Stimulated activated CD4-positive, alpha-beta T cell treated with anti-CD3 and anti-CD28 coated beads, Interleukin-12 subunit alpha, Interleukin-12 subunit beta, amount 100 ng/mL, for 4 hours (primary cell): ENCODE measurements around the gene SOX15.

Experiments used
- DNase-seq: peaks from one replicate; pipeline ENCODE4 v3.0.0-alpha.2; 2020

The SOX15 gene

DNA sequence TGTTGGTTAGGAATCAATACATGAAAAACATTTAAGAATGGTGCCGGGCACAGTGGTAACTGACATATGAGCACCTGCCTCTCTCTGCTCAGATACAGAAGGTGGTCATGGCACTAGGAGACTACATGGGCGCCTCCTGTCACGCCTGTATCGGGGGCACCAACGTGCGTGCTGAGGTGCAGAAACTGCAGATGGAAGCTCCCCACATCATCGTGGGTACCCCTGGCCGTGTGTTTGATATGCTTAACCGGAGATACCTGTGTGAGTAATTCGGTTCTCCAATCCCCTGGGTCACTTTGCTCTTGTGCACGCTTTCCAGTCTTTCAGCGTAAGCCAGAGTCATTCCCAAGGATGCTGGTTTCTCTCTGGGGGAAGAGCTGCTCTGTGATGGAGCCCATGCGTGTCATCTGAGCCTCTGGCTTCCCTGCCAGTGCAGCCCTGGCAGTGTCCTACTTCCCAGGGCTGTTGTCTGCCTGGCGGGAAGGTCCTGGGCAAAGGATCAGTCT, 13.4 kb downstream of the SOX15 start:
- DNase-seq: no peak

DNA sequence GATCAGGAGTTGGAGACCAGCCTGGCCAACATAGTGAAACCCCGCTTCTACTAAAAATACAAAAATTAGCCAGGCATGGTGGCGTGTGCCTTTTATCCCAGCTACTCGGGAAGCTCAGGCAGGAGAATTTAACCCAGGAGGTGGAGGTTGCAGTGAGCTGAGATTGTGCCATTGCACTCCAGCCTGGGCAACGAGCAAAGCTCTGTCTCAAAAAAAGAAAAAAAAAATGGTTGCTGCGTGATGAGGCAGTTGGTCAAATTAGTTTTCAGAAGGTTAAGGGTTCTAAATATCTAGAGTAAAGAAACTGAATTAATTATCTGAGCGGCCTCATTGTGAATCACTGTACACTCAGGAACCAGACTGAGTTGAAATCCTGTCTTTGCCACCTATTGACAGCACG, 13.9 kb downstream of the SOX15 start:
- no peak for DNase-seq

DNA sequence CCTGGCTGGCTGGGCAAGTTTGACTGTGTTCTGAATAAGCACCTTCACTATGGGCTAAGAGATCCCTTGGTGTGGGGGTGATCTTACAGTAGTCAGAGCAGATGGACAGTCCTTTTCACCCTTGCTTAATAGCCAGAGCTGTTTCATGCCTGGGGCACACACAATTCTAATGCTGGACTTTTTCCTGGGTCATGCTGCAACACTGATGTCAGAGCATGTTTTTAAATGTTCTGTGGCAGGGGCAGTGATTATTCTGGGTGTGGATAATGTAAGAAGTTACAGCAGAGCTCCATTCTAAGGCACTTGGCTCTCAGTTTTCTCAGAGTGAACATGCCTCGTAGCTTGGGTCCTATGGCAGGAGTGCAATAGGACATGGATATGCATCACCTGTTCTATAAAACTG, 14.4 kb downstream of the SOX15 start:
- DNase-seq: no peak

DNA sequence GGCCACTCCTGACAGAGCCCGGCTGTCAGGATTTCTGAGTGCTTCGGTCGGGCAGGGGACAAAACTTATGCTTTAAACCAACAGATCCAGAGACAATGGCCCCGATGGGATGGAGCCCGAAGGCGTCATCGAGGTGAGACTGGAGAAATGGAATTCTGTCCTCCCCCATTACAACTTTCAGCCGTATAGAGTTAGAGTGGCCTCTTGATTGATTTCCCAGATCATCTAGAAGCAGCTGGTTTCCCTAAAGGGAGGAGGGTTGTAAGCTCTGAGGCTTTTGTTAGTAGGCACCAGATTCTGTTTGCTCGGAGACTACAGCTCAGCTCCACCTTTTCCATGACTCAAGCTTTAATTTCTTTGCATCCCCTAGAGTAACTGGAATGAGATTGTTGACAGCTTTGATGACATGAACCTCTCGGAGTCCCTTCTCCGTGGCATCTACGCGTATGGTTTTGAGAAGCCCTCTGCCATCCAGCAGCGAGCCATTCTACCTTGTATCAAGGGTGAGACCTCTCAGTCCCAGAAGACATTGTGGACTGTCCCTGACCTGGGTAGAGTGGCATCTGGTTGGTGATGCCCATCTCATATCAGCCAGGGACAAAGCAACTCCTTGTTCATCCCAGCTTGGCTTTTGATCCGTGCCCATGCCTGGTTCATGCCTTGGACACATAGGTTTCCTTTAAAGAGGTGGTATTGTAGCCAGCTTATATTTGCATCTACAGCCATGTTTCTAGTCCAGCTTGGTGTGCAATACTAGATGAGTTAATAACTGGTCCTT, 15.5 kb downstream of the SOX15 start:
- no peak for DNase-seq

DNA sequence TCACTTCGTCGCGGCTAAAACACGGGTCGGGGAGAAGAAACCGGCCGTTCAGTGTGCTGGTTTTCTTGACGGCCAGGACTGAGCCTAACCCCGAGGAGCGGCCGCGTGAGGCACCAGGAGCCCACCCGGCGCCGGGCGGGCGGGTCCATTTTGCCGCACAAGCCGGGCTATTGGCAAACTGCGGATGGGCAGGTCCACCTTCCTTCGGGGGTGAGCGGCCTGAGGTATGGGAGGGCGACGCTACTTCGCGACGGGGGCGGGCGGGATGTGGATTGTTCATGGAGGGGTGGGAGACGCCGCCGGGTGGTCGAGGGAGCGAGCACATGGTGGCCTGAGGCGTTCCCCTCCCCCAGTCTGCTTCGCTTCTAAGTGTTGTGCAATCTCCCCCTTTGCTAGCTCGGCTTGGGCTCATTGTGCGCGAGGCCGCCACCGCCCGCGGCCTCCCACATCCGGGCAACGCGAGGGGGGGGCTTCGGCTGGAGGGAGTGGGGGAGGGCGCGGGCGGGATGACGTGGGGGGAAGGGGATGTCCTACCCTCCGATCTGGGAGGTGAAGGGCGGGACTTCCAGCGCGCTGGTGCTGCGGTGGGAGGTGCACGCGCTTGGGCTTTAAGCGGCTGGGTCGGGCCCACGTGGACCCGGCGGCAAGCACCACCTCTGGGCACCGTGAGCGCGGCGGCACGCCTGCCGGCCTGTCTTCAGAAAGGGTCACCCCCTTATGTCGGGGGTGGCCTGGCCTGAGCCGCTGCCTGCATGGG, 16.4 kb downstream of the SOX15 start:
- DNase-seq: peak; percentile 90

DNA sequence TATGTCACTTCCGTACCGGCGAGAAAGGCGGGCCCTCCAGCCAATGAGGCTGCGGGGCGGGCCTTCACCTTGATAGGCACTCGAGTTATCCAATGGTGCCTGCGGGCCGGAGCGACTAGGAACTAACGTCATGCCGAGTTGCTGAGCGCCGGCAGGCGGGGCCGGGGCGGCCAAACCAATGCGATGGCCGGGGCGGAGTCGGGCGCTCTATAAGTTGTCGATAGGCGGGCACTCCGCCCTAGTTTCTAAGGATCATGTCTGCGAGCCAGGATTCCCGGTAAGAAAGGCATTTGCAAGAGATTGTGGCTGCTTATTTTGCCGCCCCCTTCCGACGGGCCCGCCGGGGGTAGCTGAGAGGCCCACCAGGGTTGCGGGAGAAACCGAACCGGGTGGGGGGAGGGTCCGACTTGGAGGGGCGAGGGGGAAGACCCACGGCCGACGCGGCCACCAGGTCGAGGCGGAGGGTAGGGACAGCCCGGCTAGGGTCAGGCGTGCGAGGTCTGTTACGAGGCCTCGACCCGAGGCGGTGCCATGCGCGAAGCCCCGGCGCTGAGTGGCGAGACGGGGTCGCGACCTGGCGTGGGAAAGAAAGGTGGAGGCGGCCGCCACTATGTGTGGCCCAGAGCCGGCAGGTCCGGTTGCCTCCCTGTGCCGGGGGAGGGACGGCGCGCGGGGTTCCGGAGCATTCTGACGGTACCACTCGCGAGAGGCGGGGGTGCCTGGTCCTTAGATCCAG, 17.1 kb downstream of the SOX15 start:
- peak; percentile 99 for DNase-seq

DNA sequence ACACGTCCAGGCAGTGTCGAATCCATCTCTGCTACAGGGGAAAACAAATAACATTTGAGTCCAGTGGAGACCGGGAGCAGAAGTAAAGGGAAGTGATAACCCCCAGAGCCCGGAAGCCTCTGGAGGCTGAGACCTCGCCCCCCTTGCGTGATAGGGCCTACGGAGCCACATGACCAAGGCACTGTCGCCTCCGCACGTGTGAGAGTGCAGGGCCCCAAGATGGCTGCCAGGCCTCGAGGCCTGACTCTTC, 17.6 kb downstream of the SOX15 start:
- no peak for DNase-seq

DNA sequence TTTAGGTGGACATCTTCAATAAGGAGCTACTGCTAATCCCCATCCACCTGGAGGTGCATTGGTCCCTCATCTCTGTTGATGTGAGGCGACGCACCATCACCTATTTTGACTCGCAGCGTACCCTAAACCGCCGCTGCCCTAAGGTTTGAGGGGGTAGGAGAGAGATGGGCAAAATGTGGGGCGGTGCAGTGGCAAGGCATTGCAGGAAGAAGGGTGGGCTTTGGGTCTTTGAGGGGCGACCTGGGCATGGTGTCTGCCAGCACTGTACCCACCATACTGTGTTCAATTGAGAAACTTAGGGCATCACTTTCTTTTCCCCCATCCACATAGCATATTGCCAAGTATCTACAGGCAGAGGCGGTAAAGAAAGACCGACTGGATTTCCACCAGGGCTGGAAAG, 19.5 kb downstream of the SOX15 start:
- DNase-seq: no peak

DNA sequence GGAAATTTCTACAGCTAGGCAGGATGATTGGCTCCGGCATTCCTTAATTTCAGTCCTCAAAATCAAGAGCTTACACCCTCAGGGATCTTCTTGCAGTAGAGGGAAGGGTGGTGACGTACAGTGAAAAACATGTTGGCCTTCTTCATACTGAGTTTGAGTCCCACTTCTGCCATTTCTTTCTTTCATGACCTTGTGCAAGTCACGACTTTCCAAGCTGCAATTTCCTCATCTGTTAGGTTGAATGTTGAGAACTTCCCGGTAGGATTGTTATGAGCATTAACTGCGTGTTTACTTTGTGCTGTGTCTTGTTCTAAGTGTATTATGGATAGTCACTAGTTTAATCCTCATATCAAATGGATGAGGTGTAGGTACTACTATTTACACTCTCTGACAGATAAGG, 20.3 kb downstream of the SOX15 start:
- DNase-seq: no peak

DNA sequence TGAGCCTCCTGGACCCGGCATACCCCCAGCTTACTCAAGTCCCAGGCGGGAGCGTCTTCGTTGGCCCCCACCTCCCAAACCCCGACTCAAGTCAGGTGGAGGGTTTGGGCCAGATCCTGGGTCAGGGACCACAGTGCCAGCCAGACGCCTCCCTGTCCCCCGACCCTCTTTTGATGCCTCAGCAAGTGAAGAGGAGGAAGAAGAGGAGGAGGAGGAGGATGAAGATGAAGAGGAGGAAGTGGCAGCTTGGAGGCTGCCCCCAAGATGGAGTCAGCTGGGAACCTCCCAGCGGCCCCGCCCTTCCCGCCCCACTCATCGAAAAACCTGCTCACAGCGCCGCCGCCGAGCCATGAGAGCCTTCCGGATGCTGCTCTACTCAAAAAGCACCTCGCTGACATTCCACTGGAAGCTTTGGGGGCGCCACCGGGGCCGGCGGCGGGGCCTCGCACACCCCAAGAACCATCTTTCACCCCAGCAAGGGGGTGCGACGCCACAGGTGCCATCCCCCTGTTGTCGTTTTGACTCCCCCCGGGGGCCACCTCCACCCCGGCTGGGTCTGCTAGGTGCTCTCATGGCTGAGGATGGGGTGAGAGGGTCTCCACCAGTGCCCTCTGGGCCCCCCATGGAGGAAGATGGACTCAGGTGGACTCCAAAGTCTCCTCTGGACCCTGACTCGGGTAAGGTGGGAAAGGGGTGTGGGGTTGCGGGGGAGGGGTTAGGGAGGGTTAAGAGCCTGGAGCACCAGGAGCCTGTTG, 26.6 kb downstream of the SOX15 start:
- DNase-seq: no peak

DNA sequence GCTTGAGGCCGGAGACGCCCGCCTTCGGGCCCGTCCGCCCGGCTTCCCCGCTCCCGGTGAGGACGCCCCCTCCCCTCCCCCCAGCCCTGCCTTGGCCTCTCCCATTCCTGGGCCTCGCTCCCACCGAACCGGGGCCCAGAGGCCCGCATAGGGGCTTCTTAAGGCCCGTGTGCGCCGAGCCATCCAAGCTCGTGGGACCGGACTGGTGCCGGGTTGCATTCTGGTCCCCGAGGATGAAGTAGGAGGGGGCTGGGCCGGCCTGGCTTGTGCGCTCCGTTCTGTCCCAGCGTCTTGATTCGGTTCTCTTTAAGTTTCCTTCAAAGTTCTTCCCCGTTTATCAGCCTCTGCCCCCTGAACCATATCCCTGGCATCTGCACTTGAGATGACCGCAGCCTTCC, 27.7 kb downstream of the SOX15 start:
- no peak for DNase-seq

DNA sequence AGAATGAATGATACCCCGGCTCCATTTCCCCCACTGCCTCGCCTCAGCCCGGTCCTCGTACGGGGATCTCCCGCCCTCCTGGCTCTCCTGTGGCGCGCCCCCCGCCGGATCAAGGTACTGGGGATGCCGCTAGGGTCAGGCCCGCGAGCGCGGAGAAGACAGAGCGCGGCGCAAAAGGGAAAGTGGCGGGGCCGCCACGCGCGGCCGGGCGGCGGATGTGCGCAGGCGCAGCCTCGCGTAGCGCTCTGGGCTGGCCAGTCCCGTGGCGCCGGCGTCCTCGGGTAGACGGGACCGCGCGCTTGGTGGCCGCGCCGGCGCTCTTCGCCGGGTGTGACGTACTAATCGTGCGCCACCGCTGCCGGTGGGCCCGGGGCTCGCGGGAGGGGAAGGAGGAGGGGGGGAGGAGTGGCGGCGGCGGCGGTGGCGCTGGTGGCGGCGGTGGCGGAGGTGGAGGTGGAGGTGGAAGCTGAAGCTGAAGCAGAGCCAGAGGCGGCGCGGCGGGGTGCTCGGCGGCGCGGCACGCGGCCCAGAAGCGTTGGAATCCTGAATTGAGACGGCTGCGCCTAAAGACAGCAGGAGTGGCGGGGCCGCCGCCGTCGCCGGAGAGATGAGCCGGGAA, 28.2 kb downstream of the SOX15 start, which contains the start of gene SENP3:
TSS of gene SENP3 (plus strand) at position 331 of the 619 bp plus-strand sequence. CDS start 1,158 bp downstream, outside the sequence.
- DNase-seq: peak; percentile 91

DNA sequence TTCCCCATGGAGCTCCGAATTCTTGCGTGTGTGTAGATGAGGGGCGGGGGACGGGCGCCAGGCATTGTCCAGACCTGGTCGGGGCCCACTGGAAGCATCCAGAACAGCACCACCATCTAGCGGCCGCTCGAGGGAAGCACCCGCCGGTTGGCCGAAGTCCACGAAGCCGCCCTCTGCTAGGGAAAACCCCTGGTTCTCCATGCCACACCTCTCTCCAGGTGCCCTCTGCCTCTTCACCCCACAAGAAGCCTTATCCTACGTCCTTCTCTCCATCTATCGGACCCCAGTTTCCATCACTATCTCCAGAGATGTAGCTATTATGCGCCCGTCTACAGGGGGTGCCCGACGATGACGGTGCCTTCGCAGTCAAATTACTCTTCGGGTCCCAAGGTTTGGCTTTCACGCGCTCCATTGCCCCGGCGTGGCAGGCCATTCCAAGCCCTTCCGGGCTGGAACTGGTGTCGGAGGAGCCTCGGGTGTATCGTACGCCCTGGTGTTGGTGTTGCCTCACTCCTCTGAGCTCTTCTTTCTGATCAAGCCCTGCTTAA, 28.8 kb downstream of the SOX15 start:
- peak; percentile 86 for DNase-seq

DNA sequence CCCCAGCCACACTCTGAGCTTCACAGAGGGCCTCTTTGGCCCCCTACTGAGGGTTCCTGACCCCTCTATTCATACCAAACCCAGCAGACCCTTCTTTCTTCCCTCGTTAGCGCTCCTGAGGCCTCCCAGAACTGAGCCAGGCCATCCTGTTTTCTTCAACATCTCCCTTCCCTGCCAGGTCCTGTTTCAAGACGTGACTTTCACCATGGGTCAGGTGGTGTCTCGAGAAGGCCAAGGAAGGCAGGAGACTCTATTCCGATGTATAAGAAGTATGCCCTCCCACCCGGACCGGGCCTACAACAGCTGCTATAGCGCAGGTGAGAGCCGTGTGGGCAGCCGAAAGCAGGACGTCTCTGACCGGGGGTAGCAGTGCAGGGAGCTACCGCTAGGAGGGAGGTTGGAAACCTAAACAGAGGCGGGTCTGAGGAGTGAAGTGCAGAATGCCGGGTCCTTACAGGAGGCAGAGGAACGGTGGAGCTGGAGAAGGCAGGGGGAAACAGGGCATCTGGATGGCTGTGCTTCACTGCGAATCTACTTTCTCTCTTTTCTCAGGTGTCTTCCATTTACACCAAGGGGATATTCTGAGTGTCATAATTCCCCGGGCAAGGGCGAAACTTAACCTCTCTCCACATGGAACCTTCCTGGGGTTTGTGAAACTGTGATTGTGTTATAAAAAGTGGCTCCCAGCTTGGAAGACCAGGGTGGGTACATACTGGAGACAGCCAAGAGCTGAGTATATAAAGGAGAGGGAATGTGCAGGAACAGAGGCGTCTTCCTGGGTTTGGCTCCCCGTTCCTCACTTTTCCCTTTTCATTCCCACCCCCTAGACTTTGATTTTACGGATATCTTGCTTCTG, 29.5 kb downstream of the SOX15 start:
- DNase-seq: peak; percentile 52

DNA sequence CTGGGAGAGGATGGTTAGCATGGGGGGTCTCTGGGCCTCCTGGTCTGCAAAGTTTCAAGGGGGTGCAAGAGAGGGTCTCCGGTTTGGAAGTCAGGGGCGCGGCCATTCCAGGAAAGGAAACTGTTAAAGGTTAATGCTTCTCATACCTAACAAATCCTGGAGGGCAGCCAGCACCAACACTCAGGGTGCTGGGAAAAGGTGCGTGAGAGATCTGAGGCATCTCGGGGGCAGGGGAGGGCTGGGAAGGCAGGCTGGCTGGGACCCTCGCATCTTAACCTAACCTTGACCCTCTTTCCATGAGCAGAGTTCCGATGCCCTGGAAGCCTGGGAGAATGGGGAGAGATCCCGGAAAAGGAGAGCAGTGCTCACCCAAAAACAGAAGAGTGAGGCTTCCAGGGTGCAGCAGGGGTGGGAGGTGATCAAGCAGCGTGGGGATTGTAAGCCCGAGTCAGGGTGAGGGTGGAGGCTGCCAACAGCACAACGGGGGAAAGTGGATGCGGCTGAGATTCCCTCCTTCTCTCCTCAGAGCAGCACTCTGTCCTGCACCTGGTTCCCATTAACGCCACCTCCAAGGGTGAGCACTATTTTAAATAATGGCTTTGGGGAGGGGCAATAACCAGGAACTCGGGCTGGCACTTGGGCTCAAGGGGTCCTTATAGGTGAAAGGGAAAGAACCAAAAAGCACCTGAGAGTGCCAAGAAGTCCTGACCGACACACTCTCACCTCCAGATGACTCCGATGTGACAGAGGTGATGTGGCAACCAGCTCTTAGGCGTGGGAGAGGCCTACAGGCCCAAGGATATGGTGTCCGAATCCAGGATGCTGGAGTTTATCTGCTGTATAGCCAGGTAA, 30.3 kb downstream of the SOX15 start:
- DNase-seq: no peak

DNA sequence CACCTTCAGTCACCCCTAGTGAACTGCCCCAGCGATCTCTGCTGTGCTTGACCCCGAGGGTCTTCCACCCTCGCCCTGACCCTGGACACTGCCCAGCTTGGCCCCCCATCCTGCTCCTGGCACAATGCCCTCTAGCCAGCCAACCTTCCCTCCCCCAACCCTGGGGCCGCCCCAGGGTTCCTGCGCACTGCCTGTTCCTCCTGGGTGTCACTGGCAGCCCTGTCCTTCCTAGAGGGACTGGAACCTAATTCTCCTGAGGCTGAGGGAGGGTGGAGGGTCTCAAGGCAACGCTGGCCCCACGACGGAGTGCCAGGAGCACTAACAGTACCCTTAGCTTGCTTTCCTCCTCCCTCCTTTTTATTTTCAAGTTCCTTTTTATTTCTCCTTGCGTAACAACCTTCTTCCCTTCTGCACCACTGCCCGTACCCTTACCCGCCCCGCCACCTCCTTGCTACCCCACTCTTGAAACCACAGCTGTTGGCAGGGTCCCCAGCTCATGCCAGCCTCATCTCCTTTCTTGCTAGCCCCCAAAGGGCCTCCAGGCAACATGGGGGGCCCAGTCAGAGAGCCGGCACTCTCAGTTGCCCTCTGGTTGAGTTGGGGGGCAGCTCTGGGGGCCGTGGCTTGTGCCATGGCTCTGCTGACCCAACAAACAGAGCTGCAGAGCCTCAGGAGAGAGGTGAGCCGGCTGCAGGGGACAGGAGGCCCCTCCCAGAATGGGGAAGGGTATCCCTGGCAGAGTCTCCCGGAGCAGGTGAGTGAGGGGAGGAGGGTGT, 31.2 kb downstream of the SOX15 start, which contains the start of gene TNFSF13:
TSS of gene TNFSF13 (plus strand) at position 207 of the 776 bp plus-strand sequence. CDS start at position 497, 290 bp downstream.
- no peak for DNase-seq

DNA sequence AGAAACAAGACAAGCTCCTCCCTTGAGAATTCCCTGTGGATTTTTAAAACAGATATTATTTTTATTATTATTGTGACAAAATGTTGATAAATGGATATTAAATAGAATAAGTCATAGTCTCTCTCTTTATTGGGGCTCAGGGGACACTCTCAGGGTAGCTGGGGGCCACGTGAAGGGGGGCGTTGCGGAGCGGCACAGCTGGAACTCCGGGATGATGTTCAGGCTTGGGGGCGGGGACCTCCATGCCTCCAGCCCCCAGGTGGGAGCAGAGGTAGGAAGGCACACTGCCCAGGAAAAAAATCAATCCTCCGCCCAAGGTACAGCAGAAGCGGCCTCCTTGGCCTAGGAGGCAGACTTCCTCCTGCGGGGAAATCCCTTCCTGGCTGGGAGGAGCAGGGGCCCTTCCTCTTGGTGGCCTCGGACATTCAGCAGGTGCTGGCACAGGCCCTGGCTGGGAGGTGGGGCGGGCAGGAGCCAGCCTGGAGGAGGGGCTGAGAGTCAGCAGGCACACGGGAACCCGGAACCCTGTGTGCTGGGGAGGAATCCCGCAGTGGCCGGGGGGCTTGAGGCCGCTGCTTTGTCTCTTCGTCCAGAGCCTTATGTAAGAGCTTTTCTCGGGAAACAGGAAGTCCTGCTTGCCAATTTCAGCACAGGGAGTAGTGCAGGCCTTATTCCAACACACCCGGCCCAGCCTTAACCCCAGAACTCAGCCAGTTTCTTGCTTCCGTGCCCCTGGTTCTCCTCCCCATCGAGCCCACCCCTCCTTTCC, 31.9 kb downstream of the SOX15 start:
- DNase-seq: no peak

DNA sequence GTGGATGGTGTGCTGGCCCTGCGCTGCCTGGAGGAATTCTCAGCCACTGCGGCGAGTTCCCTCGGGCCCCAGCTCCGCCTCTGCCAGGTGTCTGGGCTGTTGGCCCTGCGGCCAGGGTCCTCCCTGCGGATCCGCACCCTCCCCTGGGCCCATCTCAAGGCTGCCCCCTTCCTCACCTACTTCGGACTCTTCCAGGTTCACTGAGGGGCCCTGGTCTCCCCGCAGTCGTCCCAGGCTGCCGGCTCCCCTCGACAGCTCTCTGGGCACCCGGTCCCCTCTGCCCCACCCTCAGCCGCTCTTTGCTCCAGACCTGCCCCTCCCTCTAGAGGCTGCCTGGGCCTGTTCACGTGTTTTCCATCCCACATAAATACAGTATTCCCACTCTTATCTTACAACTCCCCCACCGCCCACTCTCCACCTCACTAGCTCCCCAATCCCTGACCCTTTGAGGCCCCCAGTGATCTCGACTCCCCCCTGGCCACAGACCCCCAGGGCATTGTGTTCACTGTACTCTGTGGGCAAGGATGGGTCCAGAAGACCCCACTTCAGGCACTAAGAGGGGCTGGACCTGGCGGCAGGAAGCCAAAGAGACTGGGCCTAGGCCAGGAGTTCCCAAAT, 32.6 kb downstream of the SOX15 start:
- no peak for DNase-seq
